ENCODE results near the gene STRN4.

GRCh38 chr19:46693760-46694159, 52.5 kb downstream of the STRN4 start:
- TF ChIP-seq, protein P1, sequence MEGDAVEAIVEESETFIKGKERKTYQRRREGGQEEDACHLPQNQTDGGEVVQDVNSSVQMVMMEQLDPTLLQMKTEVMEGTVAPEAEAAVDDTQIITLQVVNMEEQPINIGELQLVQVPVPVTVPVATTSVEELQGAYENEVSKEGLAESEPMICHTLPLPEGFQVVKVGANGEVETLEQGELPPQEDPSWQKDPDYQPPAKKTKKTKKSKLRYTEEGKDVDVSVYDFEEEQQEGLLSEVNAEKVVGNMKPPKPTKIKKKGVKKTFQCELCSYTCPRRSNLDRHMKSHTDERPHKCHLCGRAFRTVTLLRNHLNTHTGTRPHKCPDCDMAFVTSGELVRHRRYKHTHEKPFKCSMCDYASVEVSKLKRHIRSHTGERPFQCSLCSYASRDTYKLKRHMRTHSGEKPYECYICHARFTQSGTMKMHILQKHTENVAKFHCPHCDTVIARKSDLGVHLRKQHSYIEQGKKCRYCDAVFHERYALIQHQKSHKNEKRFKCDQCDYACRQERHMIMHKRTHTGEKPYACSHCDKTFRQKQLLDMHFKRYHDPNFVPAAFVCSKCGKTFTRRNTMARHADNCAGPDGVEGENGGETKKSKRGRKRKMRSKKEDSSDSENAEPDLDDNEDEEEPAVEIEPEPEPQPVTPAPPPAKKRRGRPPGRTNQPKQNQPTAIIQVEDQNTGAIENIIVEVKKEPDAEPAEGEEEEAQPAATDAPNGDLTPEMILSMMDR (conservative IDR thresholded peaks at IDR 0.05; ENCODE audit: low read depth, low read length), result no peak
- no peak for TF ChIP-seq EZH2 (IDR thresholded peaks at IDR 0.05; ENCODE audit: borderline replicate concordance, low read depth, low read length, poor library complexity, severe bottlenecking)

All from A673 (cell line).